Kidney (tissue), 14 donors: ENCODE measurements around the gene SLFNL1. TPM values are rescaled to one million over a fixed set of nuclear protein-coding genes. Genes with fewer than 3 reads are reported as not detected.
A peak's percentile ranks its signal among the peaks of the same experiment; 100 is the strongest.

ENCODE experiments used
- DNase-seq, 5 donors: peaks; one replicate each; pipeline ENCODE4 v3.0.0-alpha.2; 2013 to 2020
- FAIRE-seq: peaks from 2 replicates; lab custom pipeline; 2012; peaks lifted over from hg19 to GRCh38; lab: Jason Lieb, UNC
- H3K27ac ChIP-seq, 2 donors: one replicate each; pipeline ENCODE4 v1.7.0; 2013; ENCODE audit warnings: low read depth in 2 of 2, low read length in 2 of 2, inconsistent platforms in 1 of 2
- H3K27me3 ChIP-seq: one replicate; pipeline ENCODE4 v1.7.1; 2013; ENCODE audit warnings: low read length, inconsistent platforms; ENCODE audit not compliant: control insufficient read depth, insufficient read depth
- H3K36me3 ChIP-seq, 3 donors: one replicate each; pipeline versions ENCODE4 v1.7.0 to v1.7.1; 2013; ENCODE audit warnings: low read length in 3 of 3, control low read depth in 1 of 3, inconsistent platforms in 1 of 3; ENCODE audit not compliant: insufficient read depth in 3 of 3, control insufficient read depth in 2 of 3
- H3K4me1 ChIP-seq, 3 donors: one replicate each; pipeline versions ENCODE4 v1.7.0 to v1.7.1; 2013; ENCODE audit warnings: low read length in 3 of 3, inconsistent platforms in 1 of 3, low read depth in 1 of 3; ENCODE audit not compliant: control insufficient read depth in 2 of 3, insufficient read depth in 2 of 3
- H3K4me3 ChIP-seq, 3 donors: one replicate each; pipeline versions ENCODE4 v1.7.0 to v1.8.1; 2013; ENCODE audit warnings: low read length in 3 of 3, control low read depth in 1 of 3, inconsistent platforms in 1 of 3
- H3K9ac ChIP-seq, 3 donors: one replicate each; pipeline versions ENCODE4 v1.7.0 to v1.7.1; 2013; ENCODE audit warnings: low read length in 3 of 3, control low read depth in 1 of 3, inconsistent platforms in 1 of 3
- H3K9me3 ChIP-seq, 3 donors: one replicate each; pipeline versions ENCODE4 v1.7.0 to v1.7.1; 2013; ENCODE audit warnings: low read length in 3 of 3, control low read depth in 1 of 3, inconsistent platforms in 1 of 3; ENCODE audit not compliant: control insufficient read depth in 2 of 3, insufficient read depth in 1 of 3
- CTCF ChIP-seq: IDR thresholded peaks from 3 replicates; pipeline ENCODE4 v1.5.1; 2012; ENCODE audit warnings: mild to moderate bottlenecking, moderate library complexity, borderline replicate concordance; ENCODE audit not compliant: insufficient read depth; ENCODE audit errors: extremely low read depth
- intact Hi-C: fragments of 100-400 bp; cut with DNase I; formaldehyde crosslinking; loops from one replicate; pipeline ENCODE4 v1.11.1; 2022
- polyA plus RNA-seq: library from polyadenylated mRNA; stranded (reverse); fragments of 350-450 nt; fragmentation: Illumina TruSeq; extraction: RNeasy Lipid Tissue Mini Kit (QIAGEN cat#74804); gene quantifications from one replicate; pipeline ENCODE4 v1.2.3, GENCODE V29; 2014; ENCODE audit warnings: low read depth, low replicate concordance; ENCODE audit not compliant: insufficient read depth
- total RNA-seq: library from RNA; stranded (reverse); fragmentation: NEBNext Ultra II Directional; extraction: Animal tissue kit (Norgen Biotek cat#: 25700); gene quantifications from one replicate; pipeline ENCODE4 v1.2.1, GENCODE V29; 2021
- donor health status: control.
- donor health status: control.
- donor health status: control.
- donor health status: control.
- donor health status: control.
- donor health status: DM: yes; HTN: yes; CAD: no.
- donor health status: Normal renal cell carcinoma (clear cell type).

SLFNL1 gene
- total and polyA plus RNA-seq, 2 donors from 2014 or later: 0.32 to 0.50 TPM

GRCh38 chr1:41005876-41006275, 15.6 kb downstream of the SLFNL1 start:
- intact Hi-C loops: no loop called here
- no peaks in the 10 kb centered on the region for H3K9me3 ChIP-seq
- DNase-seq (no peak), FAIRE-seq (no peak)
- TF ChIP-seq CTCF: no peak
- H3K36me3 ChIP-seq: peaks cover 0 to 45% (median 29%) of the 10 kb centered on the region in 3 donors
- peaks cover 0 to 9% (median 4%) of the 10 kb centered on the region in 3 donors for H3K4me1 ChIP-seq
- H3K4me3 ChIP-seq: no peak overlapping the region
- no peak overlapping the region for H3K27ac ChIP-seq
- no peaks in the 10 kb centered on the region for H3K27me3 ChIP-seq
- H3K9ac ChIP-seq: no peak overlapping the region

GRCh38 chr1:41003640-41004220, 17.8 kb downstream of the SLFNL1 start:
- Histone ChIP-seq H3K36me3 (peaks cover 0 to 41% (median 23%) of the 10 kb centered on the region in 3 donors), H3K4me3 (no peak overlapping the region), H3K27me3 (no peaks in the 10 kb centered on the region), H3K9me3 (no peaks in the 10 kb centered on the region), H3K27ac (no peak overlapping the region), H3K9ac (no peak overlapping the region), H3K4me1 (peaks cover 0 to 9% (median 4%) of the 10 kb centered on the region in 3 donors)
- DNase-seq (peak; percentile 69 to 97 (median 81)), FAIRE-seq (no peak)
- intact Hi-C loops: no loop called here
- peak; percentile 63 for TF ChIP-seq CTCF

- peaks cover 0 to 9% (median 4%) of the 10 kb centered on the region in 3 donors for H3K4me1 ChIP-seq
- H3K9ac ChIP-seq: no peak overlapping the region
- no peaks in the 10 kb centered on the region for H3K9me3 ChIP-seq
- H3K36me3 ChIP-seq: peaks cover 0 to 41% (median 25%) of the 10 kb centered on the region in 3 donors
- no peak for FAIRE-seq
- no peak overlapping the region for H3K27ac ChIP-seq
- no peak for TF ChIP-seq CTCF
- DNase-seq: no peak
- no peaks in the 10 kb centered on the region for H3K27me3 ChIP-seq
- intact Hi-C loops: no loop called here
- H3K4me3 ChIP-seq: no peak overlapping the region
Observed at GRCh38 chr1:41003127-41003639, 18.3 kb downstream of the SLFNL1 start.
